Measurements from ENCODE around the gene KISS1R.

The KISS1R gene

GRCh38 chr19:871446-872265, 45.5 kb upstream of the KISS1R start:
- ChIA-PET POLR2A (no interaction called here), CTCF (no interaction called here)
- H3K4me3 ChIP-seq (ENCODE audit: low read depth, low read length) = no peak overlapping the region
- H3K9me3 ChIP-seq (ENCODE audit: control insufficient read depth, insufficient read depth, low read depth, low read length) = no peaks in the 10 kb centered on the region
- peaks cover 7 to 64% of the 10 kb centered on the region in 2 experiments; a peak in 2 of 3 replicates for H3K36me3 ChIP-seq (ENCODE audit: control insufficient read depth in 2 of 2, insufficient read depth in 1 of 2, low read length in 2 of 2)
- no peak for TF ChIP-seq ZNF394 (tag by site-specific recombination; IDR thresholded peaks at IDR 0.05; ENCODE audit: borderline replicate concordance)
- peak; percentile 73; the same call in 1 of the 2 replicates for TF ChIP-seq ZBTB7A (tag by site-specific recombination; IDR thresholded peaks at IDR 0.05; ENCODE audit: low read depth)
- TF ChIP-seq ZBTB10 (tag by site-specific recombination; IDR thresholded peaks at IDR 0.05) = 0 out of 2 replicates have a peak, but pooled peaks have one; percentile 31
- 0 out of 2 replicates have a peak, but pooled peaks have one; percentile 36 for TF ChIP-seq KLF8 (tag by site-specific recombination; IDR thresholded peaks at IDR 0.05)
- H3K27ac ChIP-seq (ENCODE audit: extremely low read depth, low read depth, low read length) = no peak overlapping the region
- H3K4me1 ChIP-seq (ENCODE audit: control insufficient read depth, insufficient read depth, low read length) = no peaks in the 10 kb centered on the region; the same call in 1 of the 2 replicates

GRCh38 chr19:872266-872951, 44.7 kb upstream of the KISS1R start:
- ChIA-PET CTCF (no interaction called here), POLR2A (interaction anchor here (0.5 kb wide), 1 partner anchor 26 kb away, joined by 3 read pairs; no protein-coding TSS in a partner anchor)
- no peak overlapping the region for H3K27ac ChIP-seq (ENCODE audit: extremely low read depth, low read depth, low read length)
- peaks cover 7 to 68% of the 10 kb centered on the region in 2 experiments; a peak in 2 of 3 replicates for H3K36me3 ChIP-seq (ENCODE audit: control insufficient read depth in 2 of 2, insufficient read depth in 1 of 2, low read length in 2 of 2)
- no peaks in the 10 kb centered on the region for H3K9me3 ChIP-seq (ENCODE audit: control insufficient read depth, insufficient read depth, low read depth, low read length)
- H3K4me3 ChIP-seq (ENCODE audit: low read depth, low read length) = no peak overlapping the region
- H3K4me1 ChIP-seq (ENCODE audit: control insufficient read depth, insufficient read depth, low read length) = no peaks in the 10 kb centered on the region; the same call in 1 of the 2 replicates
- TF ChIP-seq KLF9 (tag by site-specific recombination; IDR thresholded peaks at IDR 0.05; ENCODE audit: low read depth) = peak; percentile 72
- TF ChIP-seq PATZ1 (tag by site-specific recombination; IDR thresholded peaks at IDR 0.05) = peak; percentile 74
- TF ChIP-seq ZIC2 (tag by site-specific recombination; IDR thresholded peaks at IDR 0.05) = no peak
- TF ChIP-seq OVOL3 (tag by site-specific recombination; IDR thresholded peaks at IDR 0.05) = no peak
- TF ChIP-seq KLF8 (tag by site-specific recombination; IDR thresholded peaks at IDR 0.05) = peak; percentile 41; the same call in 1 of the 2 replicates
- TF ChIP-seq ZNF157 (tag by site-specific recombination; IDR thresholded peaks at IDR 0.05) = no peak
- TF ChIP-seq ZNF132 (tag by site-specific recombination; IDR thresholded peaks at IDR 0.05; ENCODE audit: borderline replicate concordance) = no peak
- 0 out of 2 replicates have a peak, but pooled peaks have one; percentile 34 for TF ChIP-seq EGR2 (tag by site-specific recombination; IDR thresholded peaks at IDR 0.05; ENCODE audit: low read depth)
- TF ChIP-seq ZNF692 (tag by site-specific recombination; IDR thresholded peaks at IDR 0.05) = 0 out of 2 replicates have a peak, but pooled peaks have one; percentile 15
- TF ChIP-seq ZNF280C (tag by site-specific recombination; IDR thresholded peaks at IDR 0.05) = no peak
- no peak for TF ChIP-seq PRDM1 (tag by site-specific recombination; IDR thresholded peaks at IDR 0.05)
- TF ChIP-seq HIC1 (tag by site-specific recombination; IDR thresholded peaks at IDR 0.05) = no peak
- TF ChIP-seq KLF7 (tag by site-specific recombination; IDR thresholded peaks at IDR 0.05; ENCODE audit: borderline replicate concordance) = 0 out of 2 replicates have a peak, but pooled peaks have one; percentile 19
- TF ChIP-seq ZNF677 (tag by site-specific recombination; IDR thresholded peaks at IDR 0.05) = no peak
- TF ChIP-seq ZNF10 (tag by site-specific recombination; IDR thresholded peaks at IDR 0.05) = no peak
- TF ChIP-seq ZNF830 (tag by site-specific recombination; IDR thresholded peaks at IDR 0.05; ENCODE audit: low read depth) = no peak
- TF ChIP-seq ZSCAN23 (tag by site-specific recombination; IDR thresholded peaks at IDR 0.05) = no peak
- no peak for TF ChIP-seq ZNF560 (tag by site-specific recombination; IDR thresholded peaks at IDR 0.05; ENCODE audit: borderline replicate concordance)

All from HEK293 (cell line).